Measurements from ENCODE around the gene TMEM88.
"Not testable (repeated sequence)": the region's sequence is repeated elsewhere in the genome, so short reads cannot be mapped to it uniquely, and the experiment has no call there.

The TMEM88 gene, protein sequence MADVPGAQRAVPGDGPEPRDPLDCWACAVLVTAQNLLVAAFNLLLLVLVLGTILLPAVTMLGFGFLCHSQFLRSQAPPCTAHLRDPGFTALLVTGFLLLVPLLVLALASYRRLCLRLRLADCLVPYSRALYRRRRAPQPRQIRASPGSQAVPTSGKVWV

DNA sequence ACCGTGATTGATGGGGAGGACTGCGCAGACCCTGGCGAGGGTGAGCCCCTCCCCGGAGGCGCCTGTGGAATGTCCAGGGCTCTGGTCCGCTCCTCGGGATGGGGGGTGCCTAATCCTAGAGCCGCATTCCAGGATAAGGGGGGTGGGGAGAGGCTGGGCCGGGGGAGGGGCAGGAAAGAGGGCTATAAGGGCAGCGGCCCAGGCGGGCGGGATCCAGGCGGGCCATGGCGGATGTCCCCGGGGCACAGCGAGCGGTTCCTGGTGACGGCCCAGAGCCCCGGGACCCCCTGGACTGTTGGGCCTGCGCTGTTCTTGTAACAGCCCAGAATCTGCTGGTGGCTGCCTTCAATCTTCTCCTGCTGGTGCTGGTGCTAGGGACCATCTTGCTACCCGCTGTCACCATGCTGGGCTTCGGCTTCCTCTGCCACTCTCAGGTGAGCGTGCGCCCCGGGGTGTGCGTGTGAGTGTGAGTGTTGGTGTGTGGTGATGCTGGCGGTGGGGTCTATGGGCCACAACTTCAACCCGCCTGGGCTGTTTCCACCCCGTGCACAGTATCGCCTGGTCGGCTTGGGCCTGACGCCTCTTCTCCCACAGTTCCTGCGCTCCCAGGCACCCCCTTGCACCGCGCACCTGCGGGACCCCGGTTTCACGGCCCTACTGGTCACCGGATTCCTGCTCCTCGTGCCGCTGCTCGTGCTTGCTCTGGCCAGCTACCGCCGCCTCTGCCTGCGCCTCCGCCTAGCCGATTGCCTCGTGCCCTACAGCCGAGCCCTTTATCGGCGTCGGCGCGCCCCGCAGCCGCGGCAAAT, at the start of gene TMEM88:
TSS of gene TMEM88 (plus strand) at position 216 of the 809 bp plus-strand sequence. CDS start at position 225, 9 bp downstream.
- DNase-seq, result no peak

DNA sequence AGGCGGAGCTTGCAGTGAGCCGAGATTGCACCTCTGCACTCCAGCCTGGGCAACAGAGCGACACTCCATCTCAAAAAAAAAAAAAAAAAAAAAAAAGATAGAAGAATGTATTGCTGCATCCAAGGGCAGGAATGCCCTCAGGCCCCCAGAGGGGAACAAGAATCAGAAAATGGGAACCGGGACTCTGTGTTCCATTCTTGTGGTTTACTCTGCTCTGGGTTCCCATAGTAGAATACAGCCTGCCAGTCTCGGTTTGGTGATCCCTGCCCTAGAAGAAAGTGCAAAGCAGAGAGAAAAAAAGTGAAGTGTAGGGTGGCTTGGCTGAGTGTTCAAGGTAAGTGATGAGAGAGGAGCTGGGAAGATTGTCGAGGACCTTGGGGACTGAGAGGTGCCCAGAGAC, 48.3 kb upstream of the TMEM88 start:
- DNase-seq, result no peak

- no peak for DNase-seq
Observed at GRCh38 chr17:7807206-7807605, 47.7 kb upstream of the TMEM88 start.

DNA sequence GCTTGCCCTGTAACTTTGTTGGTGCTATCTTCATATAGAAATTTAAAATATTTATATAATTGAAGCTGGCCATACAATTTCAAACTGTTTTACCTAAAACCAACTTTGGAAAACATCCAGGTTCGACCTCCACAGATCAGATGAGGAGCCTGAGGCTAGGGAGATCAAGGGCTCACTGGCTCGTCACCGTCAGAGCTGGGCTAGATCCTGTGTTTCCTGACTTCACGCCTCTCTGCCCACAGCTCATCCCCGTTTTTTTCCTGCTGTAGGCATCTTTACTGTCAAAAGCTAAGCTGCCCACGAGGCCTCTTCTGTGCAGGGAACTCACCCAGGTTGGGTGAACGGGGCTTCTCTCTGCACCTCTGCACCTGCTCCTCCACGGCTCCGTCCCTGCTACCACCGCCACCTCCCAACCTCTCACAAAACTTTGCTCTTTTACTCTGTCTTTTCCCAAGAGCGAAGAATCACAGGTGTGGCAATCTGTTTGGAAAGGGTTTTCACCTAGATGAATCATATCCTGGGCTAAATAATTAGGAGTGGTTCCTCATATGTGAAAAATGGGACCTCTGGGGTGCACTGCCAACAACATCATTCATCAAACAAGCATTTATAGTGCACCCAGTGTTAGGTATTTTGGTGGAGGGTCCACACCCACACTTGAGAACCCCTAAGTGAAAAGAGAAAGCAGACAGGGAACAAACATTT, 45.6 kb upstream of the TMEM88 start:
- no peak for DNase-seq

DNA sequence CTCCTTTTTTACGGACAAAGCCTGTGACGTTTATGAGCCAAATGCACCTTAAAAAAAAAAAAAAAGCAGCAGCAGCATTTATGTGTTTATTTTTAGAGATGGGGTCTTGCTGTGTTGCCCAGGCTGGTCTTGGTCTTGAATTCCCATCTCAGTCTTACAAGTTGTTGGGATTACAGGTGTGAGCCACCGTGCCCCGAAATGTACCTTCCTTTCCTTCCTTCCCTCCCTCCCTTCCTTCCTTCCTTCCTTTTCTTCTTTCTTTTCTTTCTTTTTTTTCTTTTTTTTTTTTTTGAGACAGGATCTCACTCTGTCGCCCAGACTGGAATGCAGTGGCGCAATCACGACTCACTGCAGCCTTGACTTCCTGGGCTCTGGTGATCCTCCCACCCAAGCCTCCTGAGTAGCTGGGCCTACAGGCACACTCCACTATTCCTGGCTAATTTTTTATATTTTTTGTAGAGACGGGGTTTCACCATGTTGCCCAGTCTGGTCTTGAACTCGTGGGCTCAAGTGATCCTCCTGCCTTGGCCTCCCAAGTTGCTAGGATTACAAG, 45.0 kb upstream of the TMEM88 start:
- DNase-seq, result not testable (repeated sequence)

GRCh38 chr17:7811251-7811650, 43.6 kb upstream of the TMEM88 start:
- no peak for DNase-seq

DNA sequence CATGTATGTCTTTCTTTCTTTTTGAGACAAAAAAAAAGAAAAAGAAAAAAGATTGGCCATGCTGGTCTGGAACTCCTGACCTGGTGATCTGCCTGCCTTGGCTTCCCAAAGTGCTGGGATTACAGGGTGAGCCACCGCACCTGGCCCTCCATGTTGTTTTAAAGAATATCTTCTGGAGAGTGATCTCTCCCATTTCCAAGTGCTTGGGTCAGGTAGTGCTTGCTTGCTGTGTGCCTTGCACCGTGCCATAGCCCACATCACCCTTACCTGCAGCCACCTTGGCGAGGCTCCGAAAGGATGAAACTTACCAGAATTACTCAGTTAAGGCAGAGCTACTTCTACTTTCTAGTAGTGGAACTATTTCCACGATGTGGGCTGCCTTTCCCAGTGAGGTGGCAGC, 39.9 kb upstream of the TMEM88 start:
- no peak for DNase-seq

- no peak for DNase-seq
Observed at GRCh38 chr17:7816926-7817642, 37.8 kb upstream of the TMEM88 start.

DNA sequence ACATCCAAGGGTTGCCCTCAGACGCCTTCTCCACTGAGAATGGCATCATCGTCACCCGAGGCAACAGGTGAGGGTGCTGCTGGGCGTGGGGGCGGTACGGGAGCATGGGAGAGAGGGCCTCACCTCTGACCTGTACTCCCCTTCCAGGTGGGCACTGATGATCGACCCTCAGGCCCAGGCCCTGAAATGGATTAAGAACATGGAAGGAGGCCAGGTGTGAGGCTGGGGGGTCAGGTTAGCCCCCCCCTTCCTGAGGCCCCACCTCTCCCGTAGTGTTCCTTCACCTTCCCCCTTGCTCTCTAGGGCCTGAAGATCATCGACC, 37.3 kb upstream of the TMEM88 start:
- no peak for DNase-seq

GRCh38 chr17:7818026-7818425, 36.8 kb upstream of the TMEM88 start:
- DNase-seq, result no peak

GRCh38 chr17:7818746-7819645, 35.9 kb upstream of the TMEM88 start:
- no peak for DNase-seq

DNA sequence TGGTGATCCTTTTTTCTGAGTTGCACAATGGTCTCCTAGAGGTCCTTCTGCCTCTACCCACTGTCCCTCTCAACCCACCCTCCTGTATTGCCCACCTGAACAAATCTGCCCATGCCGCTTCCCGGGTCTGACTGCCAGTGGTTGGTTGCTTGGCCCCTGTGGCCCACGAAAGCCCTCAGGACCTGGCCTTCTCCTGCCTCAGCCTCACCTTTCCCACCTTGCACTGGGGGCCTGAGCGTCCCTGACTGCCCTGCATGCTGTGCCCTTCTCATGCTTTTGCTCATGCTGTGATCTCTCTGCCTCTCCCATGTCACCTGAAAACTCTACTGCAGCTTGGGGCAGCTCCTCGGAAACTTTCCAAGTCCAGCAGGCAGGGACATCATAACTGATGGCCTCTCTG, 34.6 kb upstream of the TMEM88 start:
- DNase-seq, result no peak

DNA sequence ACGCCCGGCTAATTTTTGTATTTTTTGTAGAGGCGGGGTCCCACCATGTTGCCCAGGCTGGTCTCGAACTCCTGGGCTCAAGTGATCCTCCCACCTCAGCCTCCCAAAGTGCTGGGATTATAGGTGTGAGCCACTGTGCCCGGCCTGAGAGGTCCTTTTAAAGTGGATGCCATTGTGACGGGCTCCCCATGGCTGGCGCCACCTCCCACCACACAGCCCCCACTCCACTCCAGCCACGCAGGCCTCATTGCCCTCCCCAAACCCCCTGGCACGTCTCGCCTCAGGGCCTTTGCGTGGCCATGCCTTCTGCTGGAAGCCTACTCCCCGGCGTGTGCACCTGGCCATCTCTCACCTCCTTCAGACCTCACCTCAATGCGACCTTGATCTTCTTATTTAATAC, 32.7 kb upstream of the TMEM88 start:
- DNase-seq, result no peak

GRCh38 chr17:7823581-7824001, 31.3 kb upstream of the TMEM88 start:
- DNase-seq, result no peak

DNA sequence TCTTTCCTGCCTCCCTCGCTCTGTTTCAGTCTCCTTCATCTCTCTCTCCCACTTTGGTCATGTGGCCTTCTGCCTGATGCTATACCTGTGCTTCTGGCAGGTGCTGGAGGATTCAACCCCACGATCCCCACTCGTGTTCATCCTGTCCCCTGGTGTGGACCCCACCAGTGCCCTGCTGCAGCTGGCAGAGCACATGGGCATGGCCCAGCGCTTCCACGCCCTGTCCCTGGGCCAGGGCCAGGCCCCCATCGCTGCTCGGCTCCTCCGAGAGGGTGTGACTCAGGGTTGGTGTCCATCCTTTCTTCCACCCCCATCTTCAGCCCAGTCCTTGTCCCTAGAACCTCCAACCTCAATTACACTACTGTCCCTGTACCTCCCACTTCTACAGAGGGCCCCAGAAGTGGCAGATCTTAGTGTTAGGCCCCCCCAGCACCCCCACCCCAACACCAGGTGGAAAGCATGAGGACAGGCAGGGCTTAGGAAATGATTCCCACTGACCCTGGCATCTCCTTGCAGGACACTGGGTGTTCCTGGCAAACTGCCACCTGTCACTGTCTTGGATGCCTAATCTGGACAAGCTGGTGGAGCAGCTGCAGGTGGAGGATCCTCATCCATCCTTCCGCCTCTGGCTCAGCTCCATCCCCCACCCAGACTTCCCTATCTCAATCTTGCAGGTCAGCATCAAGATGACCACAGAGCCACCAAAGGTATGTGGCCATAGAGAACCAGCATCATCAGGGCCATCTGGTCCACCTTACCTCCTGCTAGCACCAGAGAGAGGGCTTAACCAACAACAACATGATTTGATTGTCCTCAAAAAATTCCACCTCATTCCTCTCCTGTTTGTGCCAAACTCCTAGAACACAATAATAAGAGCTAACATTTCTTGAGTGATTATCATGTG, 30.6 kb upstream of the TMEM88 start:
- no peak for DNase-seq

DNA sequence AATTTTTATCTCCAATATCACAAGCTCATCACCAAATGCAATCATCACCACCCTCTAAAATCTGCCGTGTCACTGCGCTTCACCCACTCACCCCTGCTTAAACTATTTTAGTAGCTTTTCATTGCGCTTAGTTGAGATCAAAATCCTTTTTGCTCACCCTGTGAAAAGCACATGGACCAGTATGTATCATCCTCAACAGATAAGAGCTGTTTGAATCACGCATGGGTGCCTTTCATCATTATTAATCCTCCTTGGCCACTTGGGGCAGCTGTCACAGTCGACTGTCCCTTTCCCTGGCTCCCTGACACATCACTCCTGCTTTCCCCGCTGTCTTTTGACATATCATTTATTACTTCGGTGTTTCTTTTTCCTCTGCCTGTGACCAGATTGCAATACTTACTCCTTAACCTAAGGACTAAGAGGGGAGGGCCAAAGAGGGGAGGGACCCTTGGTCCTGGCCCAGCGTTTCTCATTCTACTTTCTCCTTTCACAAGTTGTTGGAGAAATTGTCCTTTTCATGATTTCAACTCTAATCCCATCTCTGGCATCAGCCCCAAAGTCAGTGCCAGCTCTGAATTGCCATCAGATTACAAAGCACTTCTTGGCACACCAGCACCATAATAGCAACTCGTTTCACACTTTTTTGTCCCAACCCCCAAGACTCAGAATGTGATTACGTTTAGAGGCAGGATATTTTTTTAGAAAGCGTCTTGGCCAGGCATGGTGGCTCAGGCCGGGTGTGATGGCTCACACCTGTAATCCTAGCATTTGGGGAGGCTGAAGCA, 29.5 kb upstream of the TMEM88 start:
- no peak for DNase-seq

DNA sequence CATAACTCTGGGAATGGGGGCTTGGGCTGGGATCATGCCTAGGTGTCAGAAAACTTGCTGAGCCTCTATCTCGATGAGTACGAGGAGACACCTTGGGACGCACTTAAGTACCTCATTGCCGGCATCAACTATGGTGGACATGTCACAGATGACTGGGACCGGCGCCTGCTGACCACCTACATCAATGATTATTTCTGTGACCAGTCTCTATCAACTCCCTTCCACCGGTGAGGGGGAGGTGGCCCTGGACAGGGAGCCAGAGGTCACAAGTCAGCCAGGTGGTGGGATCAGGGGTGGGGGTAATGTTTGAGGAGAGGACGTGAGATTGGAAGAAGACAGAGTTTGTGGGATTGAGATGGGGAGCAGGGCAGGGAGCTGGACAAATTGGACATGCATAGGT, 24.2 kb upstream of the TMEM88 start:
- no peak for DNase-seq

GRCh38 chr17:7831233-7831632, 23.6 kb upstream of the TMEM88 start:
- no peak for DNase-seq

GRCh38 chr17:7832431-7832830, 22.4 kb upstream of the TMEM88 start:
- DNase-seq, result no peak

Data from NCI-H2171 (cell line).